Measurements from ENCODE around the gene TMBIM6.

- no peak for TF ChIP-seq CTCF (IDR thresholded peaks at IDR 0.05; ENCODE audit: insufficient read depth, low read length, poor library complexity, severe bottlenecking)
- TF ChIP-seq EZH2phosphoT487 (conservative IDR thresholded peaks at IDR 0.05; ENCODE audit: low read length) = no peak
These were observed 22.8 kb downstream of the TMBIM6 start for GRCh38 chr12:49764126-49764525.
